Measurements from ENCODE around the gene ADGRE2. TPM values are rescaled to one million over a fixed set of nuclear protein-coding genes. Genes with fewer than 3 reads are reported as not detected.
"Not testable (repeated sequence)": the region's sequence is repeated elsewhere in the genome, so short reads cannot be mapped to it uniquely, and the experiment has no call there.

The ADGRE2 gene
- total and polyA plus RNA-seq, 7 experiments from 2014 or later, result 0.07 to 66.6 (median 0.62) TPM

DNA sequence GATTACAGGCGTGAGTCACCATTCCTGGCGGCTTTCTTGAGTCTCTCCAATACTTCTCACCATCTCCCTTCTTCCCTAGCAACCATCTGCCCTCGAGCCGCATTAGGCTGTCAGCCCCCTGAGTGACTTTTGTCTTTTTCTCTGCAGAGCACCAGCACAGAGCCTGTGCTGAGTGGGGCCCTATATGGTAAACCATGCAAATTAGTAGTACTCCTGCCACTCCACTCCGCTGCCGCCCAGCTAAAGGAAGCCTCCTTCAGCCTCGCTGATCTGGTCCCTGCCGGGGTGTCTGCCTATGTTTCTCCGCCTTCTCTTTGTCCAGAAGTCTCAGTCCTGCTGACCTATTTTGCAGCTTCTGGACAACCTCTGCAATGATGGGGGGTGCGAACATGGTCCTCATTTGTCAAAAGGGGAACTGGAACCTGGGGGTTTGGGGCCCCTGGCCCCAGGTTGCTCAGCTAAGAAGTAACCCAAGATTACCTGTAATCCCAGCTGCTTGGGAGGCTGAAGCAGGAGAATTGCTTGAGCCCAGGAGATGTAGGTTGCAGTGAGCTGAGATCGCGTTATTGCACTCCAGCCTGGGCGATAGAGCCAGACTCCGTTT lies 2.4 kb upstream of the ADGRE2 start:
- H3K4me3 Mint-ChIP-seq; H3K9me3 Mint-ChIP-seq; CTCF ChIA-PET; DNase-seq; intact Hi-C loops (cut with micrococcal nuclease); H3K36me3 Mint-ChIP-seq; H3K27me3 ChIP-seq (ENCODE audit: control insufficient read depth in 2 of 2, insufficient read depth in 2 of 2, low read length in 2 of 2); ATAC-seq; H3K27ac ChIP-seq (ENCODE audit: low read depth, low read length); H3K27ac Mint-ChIP-seq; H3K9me3 ChIP-seq (ENCODE audit: control insufficient read depth in 2 of 3, low read length in 3 of 3); POLR2A ChIA-PET; H3K4me3 ChIP-seq (ENCODE audit: low read length); H3K4me1 ChIP-seq (ENCODE audit: control insufficient read depth in 2 of 2, insufficient read depth in 2 of 2, low read length in 2 of 2); H3K36me3 ChIP-seq (ENCODE audit: control insufficient read depth in 2 of 3, insufficient read depth in 3 of 3, low read length in 3 of 3): not testable (repeated sequence)
- peaks cover 26 to 57% (median 40%) of the 10 kb centered on the region in 5 donors for H3K27me3 Mint-ChIP-seq
- peaks cover 9 to 22% (median 17%) of the 10 kb centered on the region in 7 donors for H3K4me1 Mint-ChIP-seq

DNA sequence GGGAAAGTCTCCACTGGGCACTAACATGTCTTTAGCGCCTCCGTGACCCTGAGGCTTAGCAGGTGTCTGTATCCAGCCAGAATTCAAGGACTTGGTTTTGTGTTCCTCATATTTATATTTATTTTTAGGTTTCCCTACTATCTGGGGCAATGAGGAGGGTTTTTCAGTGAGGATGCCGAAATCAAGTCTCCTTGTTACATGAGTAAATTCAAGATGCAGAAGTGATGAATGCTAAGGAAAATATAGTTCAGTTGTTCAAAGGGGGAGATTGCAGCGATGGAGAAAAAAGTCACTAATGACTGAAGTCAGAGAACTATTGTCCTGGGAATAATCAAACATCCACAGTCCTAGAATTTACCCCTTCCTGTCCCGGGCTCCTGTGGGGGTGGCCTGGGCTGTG lies 791 bp upstream of the ADGRE2 start:
- Histone ChIP-seq H3K4me3 (ENCODE audit: low read length) (no peak overlapping the region), H3K36me3 (ENCODE audit: control insufficient read depth in 2 of 3, insufficient read depth in 3 of 3, low read length in 3 of 3) (no peaks in the 10 kb centered on the region), H3K27ac (ENCODE audit: low read depth, low read length) (no peak overlapping the region), H3K4me1 (ENCODE audit: control insufficient read depth in 2 of 2, insufficient read depth in 2 of 2, low read length in 2 of 2) (no peaks in the 10 kb centered on the region), H3K9me3 (ENCODE audit: control insufficient read depth in 2 of 3, low read length in 3 of 3) (no peaks in the 10 kb centered on the region), H3K27me3 (ENCODE audit: control insufficient read depth in 2 of 2, insufficient read depth in 2 of 2, low read length in 2 of 2) (no peaks in the 10 kb centered on the region)
- POLR2A ChIA-PET, result no interaction called here
- H3K9me3 Mint-ChIP-seq, result peaks cover 0 to 4% (median 0%) of the 10 kb centered on the region in 11 donors
- CTCF ChIA-PET, result no interaction called here
- peaks cover 28 to 49% (median 35%) of the 10 kb centered on the region in 5 donors for H3K27me3 Mint-ChIP-seq
- no peak overlapping the region for H3K27ac Mint-ChIP-seq
- no peak for ATAC-seq
- no peak for DNase-seq
- intact Hi-C loops (cut with micrococcal nuclease), result no loop called here
- no peaks in the 10 kb centered on the region for H3K36me3 Mint-ChIP-seq
- no peak overlapping the region for H3K4me3 Mint-ChIP-seq
- peaks cover 5 to 16% (median 13%) of the 10 kb centered on the region in 7 donors for H3K4me1 Mint-ChIP-seq

DNA sequence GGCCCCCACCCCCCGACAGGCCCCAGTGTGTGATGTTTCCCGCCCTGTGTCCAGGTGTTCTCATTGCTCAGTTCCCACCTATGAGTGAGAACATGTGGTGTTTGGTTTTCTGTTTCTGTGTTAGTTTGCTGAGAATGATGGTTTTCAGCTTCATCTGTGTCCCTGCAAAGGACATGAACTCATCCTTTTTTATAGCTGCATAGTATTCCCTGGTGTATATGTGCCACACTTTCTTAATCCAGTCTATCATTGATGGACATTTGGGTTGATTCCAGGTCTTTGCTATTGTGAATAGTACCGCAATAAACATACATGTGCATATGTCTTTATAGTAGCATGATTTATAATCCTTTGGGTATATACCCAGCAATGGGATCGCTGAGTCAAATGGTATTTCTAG lies 715 bp downstream of the ADGRE2 start:
- CTCF ChIA-PET, result interaction anchor here (1.0 kb wide), 1 partner anchor 399 kb away, joined by 3 read pairs; no protein-coding TSS in a partner anchor
- not testable (repeated sequence) for ATAC-seq

DNA sequence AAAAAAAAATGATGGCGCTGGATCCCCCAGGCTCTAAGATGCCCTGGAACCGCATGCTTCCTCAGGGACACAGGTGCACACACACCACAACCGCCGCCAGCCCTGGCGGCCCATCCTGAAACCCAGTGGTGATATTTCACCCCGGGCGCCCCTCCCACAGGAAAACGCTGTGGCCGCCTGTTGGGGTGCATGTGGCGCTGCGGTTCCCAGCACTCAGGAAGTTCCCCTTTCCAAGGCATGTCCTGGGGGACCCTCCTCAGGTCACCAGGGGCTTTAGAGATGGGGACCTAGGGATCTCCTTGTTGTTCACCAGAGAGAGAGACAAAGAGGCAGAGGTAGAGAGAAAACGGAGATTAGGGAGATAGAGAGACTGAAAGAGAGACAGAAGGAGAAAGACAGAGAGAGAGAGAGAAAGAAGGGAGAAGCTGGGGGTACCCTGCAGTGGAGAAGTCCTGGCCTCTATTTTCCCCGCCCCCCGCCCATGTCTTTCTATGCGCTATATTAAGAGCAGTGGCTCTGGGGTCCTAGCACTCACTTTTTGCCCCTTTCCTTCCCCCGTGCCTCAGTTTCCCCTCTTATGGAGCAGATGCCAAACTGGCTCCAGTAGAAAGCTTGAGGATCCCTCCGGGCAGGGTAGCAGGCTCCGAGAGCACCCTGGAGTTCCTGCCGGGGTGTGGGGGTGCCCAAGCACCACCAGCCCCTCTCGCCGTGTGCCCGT lies 2.3 kb downstream of the ADGRE2 start:
- peaks cover 5 to 17% (median 13%) of the 10 kb centered on the region in 7 donors for H3K4me1 Mint-ChIP-seq
- intact Hi-C loops (cut with micrococcal nuclease), result no loop called here
- peak; percentile 45 for ATAC-seq
- H3K27me3 ChIP-seq (ENCODE audit: control insufficient read depth in 2 of 2, insufficient read depth in 2 of 2, low read length in 2 of 2), result no peaks in the 10 kb centered on the region
- peaks cover 28 to 55% (median 38%) of the 10 kb centered on the region in 5 donors for H3K27me3 Mint-ChIP-seq
- H3K27ac Mint-ChIP-seq, result no peak overlapping the region
- ChIA-PET POLR2A (no interaction called here), CTCF (no interaction called here)
- no peaks in the 10 kb centered on the region for H3K36me3 ChIP-seq (ENCODE audit: control insufficient read depth in 2 of 3, insufficient read depth in 3 of 3, low read length in 3 of 3)
- no peak overlapping the region for H3K4me3 ChIP-seq (ENCODE audit: low read length)
- H3K36me3 Mint-ChIP-seq, result no peaks in the 10 kb centered on the region
- H3K4me3 Mint-ChIP-seq, result peak overlapping the region in 9 of 10 donors; percentile 7 to 80 (median 55)
- H3K27ac ChIP-seq (ENCODE audit: low read depth, low read length), result no peak overlapping the region
- no peaks in the 10 kb centered on the region for H3K4me1 ChIP-seq (ENCODE audit: control insufficient read depth in 2 of 2, insufficient read depth in 2 of 2, low read length in 2 of 2)
- no peak for DNase-seq
- peaks cover 0 to 6% (median 0%) of the 10 kb centered on the region in 11 donors for H3K9me3 Mint-ChIP-seq
- H3K9me3 ChIP-seq (ENCODE audit: control insufficient read depth in 2 of 3, low read length in 3 of 3), result no peaks in the 10 kb centered on the region

More for the DNA sequence above, 715 bp downstream of the ADGRE2 start:
- Mint-ChIP-seq H3K27me3 (peaks cover 28 to 52% (median 38%) of the 10 kb centered on the region in 5 donors), H3K4me3 (peak overlapping the region in 1 of 10 donors; percentile 6), H3K4me1 (peaks cover 5 to 16% (median 13%) of the 10 kb centered on the region in 7 donors)
- H3K36me3 ChIP-seq (ENCODE audit: control insufficient read depth in 2 of 3, insufficient read depth in 3 of 3, low read length in 3 of 3); H3K27me3 ChIP-seq (ENCODE audit: control insufficient read depth in 2 of 2, insufficient read depth in 2 of 2, low read length in 2 of 2); POLR2A ChIA-PET; H3K4me3 ChIP-seq (ENCODE audit: low read length); intact Hi-C loops (cut with micrococcal nuclease); H3K36me3 Mint-ChIP-seq; H3K27ac ChIP-seq (ENCODE audit: low read depth, low read length); H3K9me3 Mint-ChIP-seq; H3K9me3 ChIP-seq (ENCODE audit: control insufficient read depth in 2 of 3, low read length in 3 of 3); DNase-seq; H3K4me1 ChIP-seq (ENCODE audit: control insufficient read depth in 2 of 2, insufficient read depth in 2 of 2, low read length in 2 of 2); H3K27ac Mint-ChIP-seq: not testable (repeated sequence)

DNA sequence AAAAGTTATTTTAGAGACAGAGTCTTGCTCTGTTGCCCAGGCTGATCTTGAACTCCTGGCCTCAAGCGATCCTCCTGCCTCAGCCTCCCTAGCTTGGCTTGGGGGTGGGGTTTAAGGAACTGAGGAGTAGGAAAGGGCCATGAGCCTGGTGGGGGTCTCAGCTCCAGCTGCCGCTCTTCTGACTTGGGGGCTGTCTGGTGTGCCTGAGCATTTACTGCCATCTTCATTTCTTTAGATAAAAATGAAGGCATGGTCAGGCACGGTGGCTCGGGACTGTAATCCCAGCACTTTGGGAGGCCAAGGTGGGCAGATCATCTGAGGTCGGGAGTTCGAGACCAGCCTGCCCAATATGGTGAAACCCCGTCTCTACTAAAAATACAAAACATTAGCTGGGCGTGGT lies 3.0 kb downstream of the ADGRE2 start:
- CTCF ChIA-PET; ATAC-seq; H3K9me3 Mint-ChIP-seq; H3K4me1 ChIP-seq (ENCODE audit: control insufficient read depth in 2 of 2, insufficient read depth in 2 of 2, low read length in 2 of 2); H3K4me3 ChIP-seq (ENCODE audit: low read length); H3K27ac ChIP-seq (ENCODE audit: low read depth, low read length); H3K36me3 ChIP-seq (ENCODE audit: control insufficient read depth in 2 of 3, insufficient read depth in 3 of 3, low read length in 3 of 3); H3K9me3 ChIP-seq (ENCODE audit: control insufficient read depth in 2 of 3, low read length in 3 of 3); H3K27me3 ChIP-seq (ENCODE audit: control insufficient read depth in 2 of 2, insufficient read depth in 2 of 2, low read length in 2 of 2); POLR2A ChIA-PET; intact Hi-C loops (cut with micrococcal nuclease); H3K27ac Mint-ChIP-seq; H3K36me3 Mint-ChIP-seq; DNase-seq: not testable (repeated sequence)
- peaks cover 28 to 51% (median 39%) of the 10 kb centered on the region in 5 donors for H3K27me3 Mint-ChIP-seq
- peak overlapping the region in 3 of 10 donors; percentile 28 to 72 (median 55) for H3K4me3 Mint-ChIP-seq
- peaks cover 5 to 17% (median 13%) of the 10 kb centered on the region in 7 donors for H3K4me1 Mint-ChIP-seq

DNA sequence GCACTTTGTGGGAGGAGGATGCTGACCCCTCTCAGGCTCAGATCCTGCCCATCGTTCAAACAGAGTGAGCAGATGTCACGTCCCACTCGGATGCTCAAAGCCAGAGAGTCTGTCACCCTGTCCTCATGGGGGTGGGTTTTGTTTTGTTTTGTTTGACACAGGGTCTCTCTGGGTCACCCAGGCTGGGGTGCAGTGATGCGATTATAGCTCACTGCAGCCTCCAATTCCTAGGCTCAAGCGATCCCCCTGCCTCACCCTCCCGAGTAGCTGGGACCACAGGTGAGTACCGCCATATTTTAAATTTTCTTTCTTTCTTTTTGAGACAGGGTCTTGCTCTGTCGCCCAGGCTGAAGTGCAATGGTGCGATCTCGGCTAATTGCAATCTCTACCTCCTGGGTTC lies 4.0 kb downstream of the ADGRE2 start:
- CTCF ChIA-PET, result no interaction called here
- no peak overlapping the region for H3K4me3 Mint-ChIP-seq
- Histone ChIP-seq H3K36me3 (ENCODE audit: control insufficient read depth in 2 of 3, insufficient read depth in 3 of 3, low read length in 3 of 3) (no peaks in the 10 kb centered on the region), H3K9me3 (ENCODE audit: control insufficient read depth in 2 of 3, low read length in 3 of 3) (no peaks in the 10 kb centered on the region), H3K27me3 (ENCODE audit: control insufficient read depth in 2 of 2, insufficient read depth in 2 of 2, low read length in 2 of 2) (no peaks in the 10 kb centered on the region), H3K4me3 (ENCODE audit: low read length) (no peak overlapping the region), H3K27ac (ENCODE audit: low read depth, low read length) (no peak overlapping the region), H3K4me1 (ENCODE audit: control insufficient read depth in 2 of 2, insufficient read depth in 2 of 2, low read length in 2 of 2) (no peaks in the 10 kb centered on the region)
- no peak for DNase-seq
- POLR2A ChIA-PET, result no interaction called here
- H3K4me1 Mint-ChIP-seq, result peaks cover 5 to 17% (median 13%) of the 10 kb centered on the region in 7 donors
- no peak overlapping the region for H3K27ac Mint-ChIP-seq
- H3K27me3 Mint-ChIP-seq, result peaks cover 28 to 60% (median 38%) of the 10 kb centered on the region in 5 donors
- H3K9me3 Mint-ChIP-seq, result peaks cover 0 to 6% (median 0%) of the 10 kb centered on the region in 11 donors
- H3K36me3 Mint-ChIP-seq, result no peaks in the 10 kb centered on the region
- no peak for ATAC-seq
- intact Hi-C loops (cut with micrococcal nuclease), result no loop called here

DNA sequence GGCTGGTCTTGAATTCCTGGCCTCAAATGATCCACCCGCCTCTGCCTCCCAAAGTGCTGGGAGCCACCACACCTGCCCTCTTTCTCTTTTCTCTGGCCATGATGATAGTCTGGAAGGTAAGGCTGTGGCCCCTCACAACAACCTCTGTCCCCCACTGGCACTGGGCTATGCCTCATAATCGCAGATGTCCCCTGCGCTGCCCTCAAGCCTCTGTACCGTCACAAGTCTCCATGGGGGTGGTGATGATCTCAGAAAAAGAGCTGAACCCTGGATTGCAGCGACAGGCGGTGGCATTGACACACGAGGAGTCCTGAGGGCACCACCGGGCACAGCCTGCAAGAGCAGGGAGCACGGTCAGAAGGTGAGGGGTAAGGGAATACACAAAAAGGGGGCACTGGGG lies 4.6 kb downstream of the ADGRE2 start:
- H3K36me3 Mint-ChIP-seq; H3K9me3 ChIP-seq (ENCODE audit: control insufficient read depth in 2 of 3, low read length in 3 of 3); H3K4me3 Mint-ChIP-seq; ATAC-seq; H3K27ac ChIP-seq (ENCODE audit: low read depth, low read length); POLR2A ChIA-PET; CTCF ChIA-PET; H3K27me3 ChIP-seq (ENCODE audit: control insufficient read depth in 2 of 2, insufficient read depth in 2 of 2, low read length in 2 of 2); DNase-seq; H3K27ac Mint-ChIP-seq; H3K4me1 ChIP-seq (ENCODE audit: control insufficient read depth in 2 of 2, insufficient read depth in 2 of 2, low read length in 2 of 2); H3K9me3 Mint-ChIP-seq; intact Hi-C loops (cut with micrococcal nuclease); H3K4me3 ChIP-seq (ENCODE audit: low read length); H3K36me3 ChIP-seq (ENCODE audit: control insufficient read depth in 2 of 3, insufficient read depth in 3 of 3, low read length in 3 of 3): not testable (repeated sequence)
- Mint-ChIP-seq H3K27me3 (peaks cover 28 to 60% (median 35%) of the 10 kb centered on the region in 5 donors), H3K4me1 (peaks cover 5 to 17% (median 13%) of the 10 kb centered on the region in 7 donors)

Measured in naive thymus-derived CD4-positive, alpha-beta T cell (primary cell).